ENCODE data around the gene FGF14.

FGF14 gene

GRCh38 chr13:101989798-101990350 is 412.0 kb downstream of the FGF14 start:
- no peak for TF ChIP-seq CTCF (conservative IDR thresholded peaks at IDR 0.05; ENCODE audit: low read length)
- H3K4me3 ChIP-seq (ENCODE audit: low read length) = no peak overlapping the region
- DNase-seq (ENCODE audit: low read depth) = no peak

GRCh38 chr13:101988140-101988539 is 413.7 kb downstream of the FGF14 start:
- H3K4me3 ChIP-seq (ENCODE audit: low read length) = no peak overlapping the region
- DNase-seq (ENCODE audit: low read depth) = no peak
- TF ChIP-seq CTCF (conservative IDR thresholded peaks at IDR 0.05; ENCODE audit: low read length) = no peak

DNA sequence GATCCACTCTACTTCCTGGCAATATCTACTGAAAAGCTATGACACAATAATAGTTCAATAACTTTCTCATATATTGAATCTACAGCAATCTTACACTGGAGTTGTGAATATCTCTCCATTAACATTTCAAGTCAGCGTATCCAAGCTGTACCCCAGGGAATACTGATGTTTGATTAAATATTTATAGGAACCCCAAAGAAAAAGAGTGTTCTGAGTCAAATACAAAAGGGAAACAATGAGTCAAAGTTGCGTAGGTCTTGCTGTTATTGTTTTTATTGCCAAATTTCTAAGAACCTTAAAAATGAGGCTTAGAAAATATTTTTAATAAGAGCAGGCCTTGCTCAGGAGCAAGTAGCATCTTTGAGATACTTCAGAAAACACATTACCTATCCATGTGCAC is 415.5 kb downstream of the FGF14 start:
- TF ChIP-seq CTCF (conservative IDR thresholded peaks at IDR 0.05; ENCODE audit: low read length) = no peak
- no peak for DNase-seq (ENCODE audit: low read depth)
- H3K4me3 ChIP-seq (ENCODE audit: low read length) = no peak overlapping the region

DNA sequence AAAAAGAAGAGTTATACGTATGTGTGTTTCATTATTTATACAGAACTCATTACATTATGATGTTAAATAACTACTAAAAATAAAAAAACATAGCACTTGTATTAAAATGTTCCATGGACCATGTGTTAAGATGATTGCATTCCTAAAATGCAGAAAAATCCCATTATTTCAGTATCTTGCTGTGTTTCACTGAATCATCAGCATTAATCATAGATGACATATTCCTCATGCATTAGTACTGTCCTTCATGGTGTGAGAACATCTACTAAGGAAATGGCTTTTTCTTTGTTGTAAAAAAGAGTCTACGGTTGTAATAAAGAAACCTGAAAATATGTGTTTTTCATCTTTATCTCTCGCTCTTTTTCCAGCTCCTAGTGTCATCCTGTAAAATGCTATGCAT is 416.5 kb downstream of the FGF14 start:
- H3K4me3 ChIP-seq (ENCODE audit: low read length) = no peak overlapping the region
- TF ChIP-seq CTCF (conservative IDR thresholded peaks at IDR 0.05; ENCODE audit: low read length) = no peak
- no peak for DNase-seq (ENCODE audit: low read depth)

DNA sequence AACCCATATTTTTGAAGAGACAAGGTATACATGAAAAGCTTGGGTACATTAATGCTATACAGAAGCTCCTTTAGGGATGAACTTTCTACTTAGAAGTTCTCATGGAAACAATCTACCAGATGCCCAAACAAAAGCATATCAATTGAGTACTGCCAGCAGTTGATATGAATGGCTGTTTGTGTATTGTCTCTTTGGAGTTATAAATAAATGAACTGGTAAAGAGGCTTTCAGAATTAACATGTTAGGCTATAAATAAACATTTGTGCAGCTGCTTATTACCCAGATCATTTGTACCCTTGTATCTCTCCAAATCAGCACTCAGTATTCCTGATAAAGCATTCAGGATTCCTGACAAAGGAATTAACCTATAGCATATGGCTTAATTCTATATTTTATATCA is 418.9 kb downstream of the FGF14 start:
- no peak for DNase-seq (ENCODE audit: low read depth)
- TF ChIP-seq CTCF (conservative IDR thresholded peaks at IDR 0.05; ENCODE audit: low read length) = no peak
- no peak overlapping the region for H3K4me3 ChIP-seq (ENCODE audit: low read length)

DNA sequence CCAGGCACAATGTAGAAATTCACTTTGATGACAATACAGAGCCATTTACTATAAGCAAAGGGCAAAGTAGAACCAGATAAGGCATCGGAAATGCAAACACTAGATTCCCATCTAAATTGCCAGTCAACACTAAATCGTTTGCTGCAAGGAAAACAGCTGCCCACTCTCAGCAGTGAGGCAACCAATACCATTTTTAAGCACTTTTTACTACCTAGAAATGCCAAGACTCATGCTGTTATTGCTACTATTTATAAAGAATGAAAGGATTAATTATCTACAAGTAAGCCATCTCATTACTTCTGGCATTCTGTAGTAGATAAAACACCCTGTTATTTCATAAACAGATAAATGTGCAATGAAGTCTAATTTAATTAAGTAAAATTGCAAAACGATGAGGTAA is 422.0 kb downstream of the FGF14 start:
- no peak for DNase-seq (ENCODE audit: low read depth)
- TF ChIP-seq CTCF (conservative IDR thresholded peaks at IDR 0.05; ENCODE audit: low read length) = no peak
- no peak overlapping the region for H3K4me3 ChIP-seq (ENCODE audit: low read length)

GRCh38 chr13:101978552-101979315 is 423.1 kb downstream of the FGF14 start:
- no peak for TF ChIP-seq CTCF (conservative IDR thresholded peaks at IDR 0.05; ENCODE audit: low read length)
- no peak for DNase-seq (ENCODE audit: low read depth)
- no peak overlapping the region for H3K4me3 ChIP-seq (ENCODE audit: low read length)
